ENCODE results near the gene CPEB2.

The CPEB2 gene

GRCh38 chr4:15100380-15100779, 98.1 kb downstream of the CPEB2 start:
- Histone ChIP-seq H3K4me1 (ENCODE audit: control insufficient read depth in 1 of 2, insufficient read depth in 2 of 2, low read length in 2 of 2) (no peaks in the 10 kb centered on the region), H3K36me3 (ENCODE audit: control insufficient read depth in 1 of 2, insufficient read depth in 2 of 2, low read length in 2 of 2) (no peaks in the 10 kb centered on the region), H3K27me3 (ENCODE audit: low read depth, low read length) (no peaks in the 10 kb centered on the region), H3K4me3 (ENCODE audit: low read depth in 1 of 2, low read length in 2 of 2) (no peak overlapping the region), H3K27ac (ENCODE audit: low read length) (no peak overlapping the region), H3K9me3 (ENCODE audit: control insufficient read depth in 1 of 2, low read length in 2 of 2) (no peaks in the 10 kb centered on the region)

DNA sequence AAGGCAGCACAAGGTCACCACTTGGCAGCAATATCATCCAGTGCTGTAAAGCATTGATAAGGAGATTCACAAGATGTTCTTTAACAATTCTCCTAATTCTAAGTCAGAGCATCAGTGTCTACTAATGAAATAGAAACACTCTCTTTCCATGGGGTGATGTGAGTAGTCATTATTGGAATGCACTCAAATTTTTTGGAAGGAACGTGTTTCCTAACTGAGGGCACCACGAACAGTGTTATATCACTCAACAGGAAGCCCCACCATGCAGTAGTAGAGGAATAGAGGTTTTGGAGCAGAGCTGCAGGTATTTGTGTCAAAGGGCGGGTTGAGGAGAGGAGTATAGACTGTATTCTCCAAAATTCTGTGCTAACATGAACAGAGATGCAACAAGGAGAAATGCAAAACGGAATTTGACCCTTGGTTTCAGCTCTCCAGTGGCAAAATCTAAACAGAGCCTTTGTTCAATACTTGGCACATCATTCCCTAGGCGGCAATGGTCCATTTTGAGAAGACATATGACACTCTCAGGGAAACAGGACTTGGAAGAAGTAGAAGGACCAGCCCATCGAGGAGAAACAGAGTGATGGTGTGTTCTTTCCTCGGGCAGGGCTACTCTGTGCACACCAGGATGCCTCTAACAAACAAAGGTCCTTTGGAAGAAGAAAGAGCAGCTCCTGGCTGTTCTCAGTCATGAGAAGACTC, 98.9 kb downstream of the CPEB2 start:
- Histone ChIP-seq H3K9me3 (ENCODE audit: control insufficient read depth in 1 of 2, low read length in 2 of 2) (no peaks in the 10 kb centered on the region), H3K36me3 (ENCODE audit: control insufficient read depth in 1 of 2, insufficient read depth in 2 of 2, low read length in 2 of 2) (no peaks in the 10 kb centered on the region), H3K27me3 (ENCODE audit: low read depth, low read length) (no peaks in the 10 kb centered on the region), H3K4me1 (ENCODE audit: control insufficient read depth in 1 of 2, insufficient read depth in 2 of 2, low read length in 2 of 2) (no peaks in the 10 kb centered on the region), H3K4me3 (ENCODE audit: low read depth in 1 of 2, low read length in 2 of 2) (no peak overlapping the region), H3K27ac (ENCODE audit: low read length) (no peak overlapping the region)

GRCh38 chr4:15104825-15105224, 102.5 kb downstream of the CPEB2 start:
- no peaks in the 10 kb centered on the region for H3K4me1 ChIP-seq (ENCODE audit: control insufficient read depth in 1 of 2, insufficient read depth in 2 of 2, low read length in 2 of 2)
- no peak overlapping the region for H3K27ac ChIP-seq (ENCODE audit: low read length)
- H3K4me3 ChIP-seq (ENCODE audit: low read depth in 1 of 2, low read length in 2 of 2), result no peak overlapping the region
- H3K36me3 ChIP-seq (ENCODE audit: control insufficient read depth in 1 of 2, insufficient read depth in 2 of 2, low read length in 2 of 2), result no peaks in the 10 kb centered on the region
- H3K27me3 ChIP-seq (ENCODE audit: low read depth, low read length), result no peaks in the 10 kb centered on the region
- H3K9me3 ChIP-seq (ENCODE audit: control insufficient read depth in 1 of 2, low read length in 2 of 2), result no peaks in the 10 kb centered on the region

GRCh38 chr4:15106399-15106798, 104.1 kb downstream of the CPEB2 start:
- no peak overlapping the region for H3K27ac ChIP-seq (ENCODE audit: low read length)
- H3K4me3 ChIP-seq (ENCODE audit: low read depth in 1 of 2, low read length in 2 of 2), result no peak overlapping the region
- H3K9me3 ChIP-seq (ENCODE audit: control insufficient read depth in 1 of 2, low read length in 2 of 2), result no peaks in the 10 kb centered on the region
- H3K4me1 ChIP-seq (ENCODE audit: control insufficient read depth in 1 of 2, insufficient read depth in 2 of 2, low read length in 2 of 2), result no peaks in the 10 kb centered on the region
- H3K27me3 ChIP-seq (ENCODE audit: low read depth, low read length), result no peaks in the 10 kb centered on the region
- no peaks in the 10 kb centered on the region for H3K36me3 ChIP-seq (ENCODE audit: control insufficient read depth in 1 of 2, insufficient read depth in 2 of 2, low read length in 2 of 2)

DNA sequence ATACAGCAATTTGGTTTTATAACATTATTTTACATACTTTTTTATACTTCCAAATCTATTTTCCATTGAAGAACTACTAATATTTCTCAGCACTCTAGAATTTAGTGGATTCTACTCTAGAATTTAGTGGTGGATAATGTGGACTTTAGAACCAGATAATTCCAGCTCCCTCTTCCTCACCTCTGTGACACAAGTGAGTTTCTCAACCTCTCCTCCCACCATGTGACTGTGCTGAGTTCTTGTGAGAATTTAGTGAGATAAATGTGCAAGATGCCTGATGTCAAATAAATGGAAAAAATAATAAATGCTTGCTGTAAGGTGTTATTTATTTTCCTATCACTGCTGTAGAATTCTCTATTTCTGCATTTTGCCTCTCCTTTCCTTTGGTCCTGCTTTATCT, 107.3 kb downstream of the CPEB2 start:
- Histone ChIP-seq H3K9me3 (ENCODE audit: control insufficient read depth in 1 of 2, low read length in 2 of 2) (no peaks in the 10 kb centered on the region), H3K4me3 (ENCODE audit: low read depth in 1 of 2, low read length in 2 of 2) (no peak overlapping the region), H3K27ac (ENCODE audit: low read length) (no peak overlapping the region)

DNA sequence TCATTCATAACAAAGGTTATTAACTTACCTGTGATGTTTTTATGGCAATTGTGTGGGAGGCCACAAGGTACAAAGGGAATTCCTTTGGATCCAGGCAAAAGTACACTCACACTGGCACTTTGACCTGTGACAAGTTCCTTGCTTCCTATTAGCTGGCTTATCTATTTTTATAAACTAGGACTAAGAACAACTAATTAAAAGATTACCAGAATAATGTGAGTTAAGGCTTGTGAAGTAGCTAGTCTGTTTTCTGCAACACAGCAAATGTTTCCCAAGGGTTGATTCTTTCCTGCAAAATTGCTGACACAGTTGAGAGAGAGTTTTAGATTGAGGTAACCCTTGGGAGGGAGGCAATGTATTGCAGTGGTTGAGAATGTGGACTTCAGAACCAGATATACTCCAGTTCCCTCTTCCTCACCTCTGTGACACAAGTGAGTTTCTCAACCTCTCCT, 107.9 kb downstream of the CPEB2 start:
- Histone ChIP-seq H3K4me3 (ENCODE audit: low read depth in 1 of 2, low read length in 2 of 2) (no peak overlapping the region), H3K27ac (ENCODE audit: low read length) (no peak overlapping the region), H3K27me3 (ENCODE audit: low read depth, low read length) (no peaks in the 10 kb centered on the region), H3K4me1 (ENCODE audit: control insufficient read depth in 1 of 2, insufficient read depth in 2 of 2, low read length in 2 of 2) (no peaks in the 10 kb centered on the region), H3K9me3 (ENCODE audit: control insufficient read depth in 1 of 2, low read length in 2 of 2) (no peaks in the 10 kb centered on the region), H3K36me3 (ENCODE audit: control insufficient read depth in 1 of 2, insufficient read depth in 2 of 2, low read length in 2 of 2) (no peaks in the 10 kb centered on the region)

More for the DNA sequence above, 107.3 kb downstream of the CPEB2 start:
- no peaks in the 10 kb centered on the region for H3K27me3 ChIP-seq (ENCODE audit: low read depth, low read length)
- no peaks in the 10 kb centered on the region for H3K36me3 ChIP-seq (ENCODE audit: control insufficient read depth in 1 of 2, insufficient read depth in 2 of 2, low read length in 2 of 2)
- H3K4me1 ChIP-seq (ENCODE audit: control insufficient read depth in 1 of 2, insufficient read depth in 2 of 2, low read length in 2 of 2), result no peaks in the 10 kb centered on the region

DNA sequence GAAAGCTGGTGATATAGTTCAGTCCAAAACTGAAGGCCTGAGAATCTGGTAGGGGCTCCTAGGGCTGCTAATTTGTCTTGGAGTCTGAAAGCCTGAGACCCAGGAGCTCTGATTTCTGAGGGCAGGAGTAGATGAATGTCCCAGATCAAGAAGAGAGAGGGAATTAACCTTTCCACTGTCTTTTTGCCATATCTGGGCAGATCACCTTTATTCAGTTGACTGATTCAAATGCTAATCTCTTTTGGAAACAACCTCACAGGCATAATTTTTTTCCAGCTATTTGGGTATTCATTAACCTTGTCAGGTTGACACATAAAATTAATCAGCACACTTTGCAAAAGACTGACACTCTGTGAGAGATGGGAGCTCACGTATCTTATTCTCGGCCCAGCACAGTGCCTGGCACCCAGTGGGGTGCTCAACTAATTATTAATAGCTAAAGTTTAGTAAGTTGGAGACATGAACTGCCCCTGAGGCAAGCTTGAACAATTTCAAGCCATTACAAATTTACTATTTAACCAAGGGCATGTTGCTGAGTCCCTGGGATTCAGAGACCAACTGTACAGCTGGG, 114.3 kb downstream of the CPEB2 start:
- H3K4me1 ChIP-seq (ENCODE audit: control insufficient read depth in 1 of 2, insufficient read depth in 2 of 2, low read length in 2 of 2), result no peaks in the 10 kb centered on the region
- H3K9me3 ChIP-seq (ENCODE audit: control insufficient read depth in 1 of 2, low read length in 2 of 2), result no peaks in the 10 kb centered on the region
- no peak overlapping the region for H3K4me3 ChIP-seq (ENCODE audit: low read depth in 1 of 2, low read length in 2 of 2)
- H3K27ac ChIP-seq (ENCODE audit: low read length), result no peak overlapping the region
- H3K27me3 ChIP-seq (ENCODE audit: low read depth, low read length), result no peaks in the 10 kb centered on the region
- no peaks in the 10 kb centered on the region for H3K36me3 ChIP-seq (ENCODE audit: control insufficient read depth in 1 of 2, insufficient read depth in 2 of 2, low read length in 2 of 2)

DNA sequence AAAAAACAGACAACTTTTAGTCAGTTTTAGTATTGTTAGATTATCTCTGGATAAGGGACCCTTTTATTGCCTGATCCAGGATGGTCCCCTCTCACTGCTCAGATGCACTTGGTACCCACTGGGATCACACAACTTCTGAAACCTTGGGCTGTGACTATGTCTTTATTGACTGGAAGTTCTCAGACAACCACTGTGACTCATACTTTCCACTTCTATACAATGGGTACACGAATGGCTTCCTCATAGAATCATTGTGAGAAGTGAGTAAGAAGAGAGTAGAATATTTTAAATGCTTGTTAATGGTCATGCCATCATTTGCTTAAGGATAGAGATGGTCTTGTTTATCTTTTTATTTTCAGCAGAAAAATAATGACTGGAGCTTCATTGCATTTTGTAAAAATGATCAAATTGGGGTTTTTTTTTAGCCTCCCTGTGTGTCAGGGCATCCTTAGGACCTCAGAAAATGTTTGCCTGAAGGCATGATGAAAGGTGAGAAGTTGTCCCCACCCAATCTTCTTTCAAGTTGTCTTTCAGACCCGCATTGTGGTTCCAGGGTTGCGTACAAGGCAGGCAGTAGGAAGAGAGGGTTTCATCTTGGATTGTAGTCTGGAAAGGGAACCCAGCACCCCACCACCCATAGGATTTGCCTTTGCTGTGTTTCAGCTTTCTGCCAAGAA, 115.1 kb downstream of the CPEB2 start:
- H3K4me3 ChIP-seq (ENCODE audit: low read depth in 1 of 2, low read length in 2 of 2), result no peak overlapping the region
- no peaks in the 10 kb centered on the region for H3K36me3 ChIP-seq (ENCODE audit: control insufficient read depth in 1 of 2, insufficient read depth in 2 of 2, low read length in 2 of 2)
- H3K27me3 ChIP-seq (ENCODE audit: low read depth, low read length), result no peaks in the 10 kb centered on the region
- no peaks in the 10 kb centered on the region for H3K4me1 ChIP-seq (ENCODE audit: control insufficient read depth in 1 of 2, insufficient read depth in 2 of 2, low read length in 2 of 2)
- H3K27ac ChIP-seq (ENCODE audit: low read length), result no peak overlapping the region
- no peaks in the 10 kb centered on the region for H3K9me3 ChIP-seq (ENCODE audit: control insufficient read depth in 1 of 2, low read length in 2 of 2)

- Histone ChIP-seq H3K4me1 (ENCODE audit: control insufficient read depth in 1 of 2, insufficient read depth in 2 of 2, low read length in 2 of 2) (no peaks in the 10 kb centered on the region), H3K27ac (ENCODE audit: low read length) (no peak overlapping the region), H3K27me3 (ENCODE audit: low read depth, low read length) (no peaks in the 10 kb centered on the region), H3K36me3 (ENCODE audit: control insufficient read depth in 1 of 2, insufficient read depth in 2 of 2, low read length in 2 of 2) (no peaks in the 10 kb centered on the region), H3K4me3 (ENCODE audit: low read depth in 1 of 2, low read length in 2 of 2) (no peak overlapping the region), H3K9me3 (ENCODE audit: control insufficient read depth in 1 of 2, low read length in 2 of 2) (no peaks in the 10 kb centered on the region)
Observed at GRCh38 chr4:15118292-15118691, 116.0 kb downstream of the CPEB2 start.
